Urinary bladder (tissue), 4 donors: Measurements from ENCODE around the gene LNPEP. TPM values are rescaled to one million over a fixed set of nuclear protein-coding genes. Genes with fewer than 3 reads are reported as not detected.
A peak's percentile ranks its signal among the peaks of the same experiment; 100 is the strongest.

Source experiments
- DNase-seq: peaks from one replicate; pipeline ENCODE4 v3.0.0-alpha.2; 2015; ENCODE audit errors: extremely low spot score
- H3K27ac ChIP-seq: one replicate; pipeline ENCODE4 v1.5.1; 2013; ENCODE audit warnings: low read depth, mild to moderate bottlenecking, moderate library complexity
- H3K36me3 ChIP-seq: one replicate; pipeline ENCODE4 v1.6.1; 2013; ENCODE audit warnings: mild to moderate bottlenecking, moderate library complexity; ENCODE audit not compliant: insufficient read depth
- H3K4me1 ChIP-seq: one replicate; pipeline ENCODE4 v1.6.1; 2013; ENCODE audit warnings: mild to moderate bottlenecking, moderate library complexity; ENCODE audit not compliant: insufficient read depth
- H3K4me3 ChIP-seq: one replicate; pipeline ENCODE4 v1.5.1; 2013; ENCODE audit warnings: low read depth, low read length
- WGBS: extraction: QIAGEN DNeasy Blood & Tissue Kit; methylation state at CpG from one replicate; pipeline ENCODE4 v1.1.7; 2013; 5-methylcytosine and 5-hydroxymethylcytosine counted together
- polyA plus RNA-seq: library from polyadenylated mRNA; stranded (reverse); fragments of 200-250 nt; gene quantifications from one replicate; pipeline ENCODE4 v1.2.3, GENCODE V29; 2013
- total RNA-seq: library from RNA; depleted of rRNA; stranded (reverse); fragments of >200 nt; gene quantifications from one replicate; pipeline ENCODE4 v1.2.3, GENCODE V29; 2014
- donor health status: healthy with polysubstance abuse.
- donor health status: healthy.

The LNPEP gene
- total and polyA plus RNA-seq, 2 donors = 10.1 to 99.2 TPM

- Histone ChIP-seq H3K27ac (no peak overlapping the region), H3K4me3 (no peak overlapping the region), H3K4me1 (no peaks in the 10 kb centered on the region), H3K36me3 (peaks cover 7% of the 10 kb centered on the region)
- DNase-seq = no peak
- 3% methylated on average over 1 of the region's 1 CpG for WGBS
Observed at GRCh38 chr5:96984506-96985192, 48.8 kb downstream of the LNPEP start.

DNA sequence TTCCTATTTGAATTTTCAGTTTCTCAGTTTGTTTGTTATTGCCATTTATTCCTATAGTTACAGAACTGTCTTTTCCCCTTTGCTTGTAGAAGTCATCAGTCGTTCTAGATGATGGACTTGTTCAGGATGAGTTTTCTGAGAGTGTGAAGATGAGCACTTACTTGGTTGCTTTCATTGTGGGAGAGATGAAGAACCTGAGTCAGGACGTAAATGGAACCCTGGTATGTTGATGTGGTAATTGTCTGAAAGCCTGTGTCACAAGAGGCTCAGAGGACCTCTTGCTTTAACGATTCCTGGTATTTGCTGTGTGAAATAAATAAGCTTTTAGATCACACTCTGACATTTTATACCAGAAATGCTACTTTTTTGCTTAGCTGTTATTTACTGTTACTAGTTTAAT is 50.6 kb downstream of the LNPEP start:
- H3K4me1 ChIP-seq = no peaks in the 10 kb centered on the region
- WGBS = 88% methylated on average over 3 of the region's 3 CpGs
- no peak overlapping the region for H3K27ac ChIP-seq
- no peak overlapping the region for H3K4me3 ChIP-seq
- H3K36me3 ChIP-seq = peaks cover 7% of the 10 kb centered on the region
- DNase-seq = no peak

DNA sequence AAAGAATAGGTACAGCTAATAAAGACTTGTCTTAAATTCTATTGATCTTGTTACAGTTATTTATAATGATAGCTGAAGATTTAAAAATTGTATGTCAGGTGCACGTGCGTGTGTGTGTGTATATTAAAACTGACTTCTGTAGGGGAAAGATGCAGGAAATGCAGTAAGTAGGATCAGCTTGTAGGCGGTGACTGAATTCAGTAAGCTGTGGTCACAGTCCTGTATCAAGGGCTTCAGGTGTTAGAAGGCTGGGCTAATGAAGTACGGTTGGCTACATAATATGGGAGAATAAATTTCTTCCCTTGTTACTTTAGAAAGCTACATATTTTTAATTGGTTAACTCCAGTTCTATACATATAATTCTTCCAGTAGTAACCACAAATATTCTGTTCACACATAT is 54.2 kb downstream of the LNPEP start:
- DNase-seq = no peak
- 95% methylated on average over 4 of the region's 4 CpGs for WGBS

DNA sequence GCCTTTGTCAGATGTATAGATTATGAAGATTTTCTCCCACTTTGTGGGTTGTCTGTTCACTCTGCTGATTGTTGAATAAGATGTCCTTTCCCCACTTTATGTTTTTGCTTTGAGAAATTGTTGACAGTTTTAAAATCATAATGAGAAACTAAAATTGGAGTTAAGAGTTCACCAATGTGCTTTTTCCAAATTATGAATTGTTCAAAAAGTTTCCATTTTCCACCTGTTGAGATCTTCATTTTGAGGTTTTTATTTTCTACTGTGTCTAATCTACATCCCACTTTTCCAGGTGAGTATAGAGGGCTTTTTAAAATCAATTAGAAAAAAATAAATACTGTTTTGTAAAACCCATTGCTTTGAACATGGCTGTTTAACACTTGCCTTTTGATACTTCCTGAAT is 55.8 kb downstream of the LNPEP start:
- H3K4me1 ChIP-seq = no peaks in the 10 kb centered on the region
- H3K27ac ChIP-seq = no peak overlapping the region

More for the DNA sequence above, 54.2 kb downstream of the LNPEP start:
- peaks cover 11% of the 10 kb centered on the region for H3K36me3 ChIP-seq
- H3K4me3 ChIP-seq = no peak overlapping the region
- H3K4me1 ChIP-seq = no peaks in the 10 kb centered on the region
- no peak overlapping the region for H3K27ac ChIP-seq

DNA sequence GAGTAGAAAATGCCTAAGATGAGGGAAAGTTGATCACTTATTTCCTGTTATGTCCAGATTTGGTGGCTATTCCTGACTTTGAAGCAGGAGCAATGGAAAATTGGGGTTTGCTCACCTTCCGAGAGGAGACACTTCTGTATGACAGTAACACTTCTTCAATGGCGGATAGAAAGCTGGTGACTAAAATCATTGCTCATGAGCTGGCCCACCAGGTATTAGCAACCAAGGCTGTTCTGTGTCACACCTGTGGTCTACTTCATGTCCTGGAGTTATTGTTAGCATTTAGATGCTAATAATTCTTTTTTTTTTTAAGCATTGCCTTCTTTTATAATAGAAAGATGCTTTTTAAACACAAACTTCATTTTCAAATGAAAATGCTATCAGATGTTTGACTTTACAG is 57.9 kb downstream of the LNPEP start:
- Histone ChIP-seq H3K27ac (no peak overlapping the region), H3K4me1 (no peaks in the 10 kb centered on the region), H3K4me3 (no peak overlapping the region), H3K36me3 (peaks cover 7% of the 10 kb centered on the region)
- over 99% methylated on average over 2 of the region's 2 CpGs for WGBS
- DNase-seq = no peak

More for the DNA sequence above, 55.8 kb downstream of the LNPEP start:
- Histone ChIP-seq H3K36me3 (peaks cover 10% of the 10 kb centered on the region), H3K4me3 (no peak overlapping the region)
- no peak for DNase-seq

DNA sequence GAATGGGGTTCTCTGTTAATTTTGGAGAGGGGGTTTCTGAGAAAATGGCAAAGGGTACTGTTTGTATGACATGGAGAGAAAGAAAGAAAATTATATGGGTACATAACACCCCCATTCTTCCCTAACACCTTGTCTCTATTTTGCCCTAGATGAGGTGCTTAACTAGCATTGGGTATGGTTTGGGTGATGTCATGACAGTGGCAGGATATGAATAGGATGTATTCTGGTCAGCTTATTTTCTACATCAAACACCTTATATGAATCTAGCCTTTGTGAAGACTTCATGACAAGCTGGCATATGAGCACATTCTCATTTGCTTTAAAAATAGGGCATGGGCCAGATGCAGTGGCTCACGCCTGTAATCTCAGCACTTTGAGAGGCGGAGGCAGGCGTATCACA is 58.6 kb downstream of the LNPEP start:
- peaks cover 5% of the 10 kb centered on the region for H3K36me3 ChIP-seq
- no peak for DNase-seq
- H3K4me3 ChIP-seq = no peak overlapping the region
- 93% methylated on average over 3 of the region's 3 CpGs for WGBS
- no peaks in the 10 kb centered on the region for H3K4me1 ChIP-seq
- H3K27ac ChIP-seq = no peak overlapping the region

- H3K4me3 ChIP-seq = no peak overlapping the region
- no peak overlapping the region for H3K27ac ChIP-seq
- no peaks in the 10 kb centered on the region for H3K4me1 ChIP-seq
- H3K36me3 ChIP-seq = peaks cover 5% of the 10 kb centered on the region
- WGBS = 60% methylated on average over 3 of the region's 3 CpGs
- DNase-seq = no peak
Observed at GRCh38 chr5:96995419-96995818, 59.5 kb downstream of the LNPEP start.

GRCh38 chr5:96997265-96997859 is 61.5 kb downstream of the LNPEP start:
- peak; percentile 15 for DNase-seq
- Histone ChIP-seq H3K4me1 (no peaks in the 10 kb centered on the region), H3K36me3 (peaks cover 9% of the 10 kb centered on the region), H3K27ac (no peak overlapping the region), H3K4me3 (no peak overlapping the region)
- 53% methylated on average over 2 of the region's 2 CpGs for WGBS

DNA sequence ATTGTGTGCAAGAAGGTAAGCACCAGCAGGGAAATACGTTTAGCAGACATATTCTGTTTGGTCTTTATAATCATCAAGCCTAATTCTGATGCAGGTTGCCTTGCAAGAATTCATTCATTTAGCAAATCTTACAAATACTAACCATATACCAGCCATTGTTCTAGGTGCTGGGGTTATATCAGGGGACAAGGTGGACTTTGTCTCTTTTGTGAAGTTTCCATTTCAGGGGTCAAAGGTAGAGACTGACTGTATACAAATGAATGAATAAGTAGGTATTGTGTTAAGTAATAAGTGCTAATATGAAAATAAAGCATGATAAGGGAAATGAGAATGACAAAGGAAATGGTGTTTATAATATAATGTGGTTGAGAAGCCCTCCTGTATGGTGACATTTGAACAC is 64.0 kb downstream of the LNPEP start:
- H3K36me3 ChIP-seq = peaks cover 5% of the 10 kb centered on the region
- DNase-seq = no peak
- WGBS = 87% methylated on average over 1 of the region's 1 CpG
- no peaks in the 10 kb centered on the region for H3K4me1 ChIP-seq
- no peak overlapping the region for H3K27ac ChIP-seq
- H3K4me3 ChIP-seq = no peak overlapping the region

- 87% methylated on average over 3 of the region's 3 CpGs for WGBS
- no peak overlapping the region for H3K27ac ChIP-seq
- no peak overlapping the region for H3K4me3 ChIP-seq
- H3K4me1 ChIP-seq = no peaks in the 10 kb centered on the region
- DNase-seq = no peak
- H3K36me3 ChIP-seq = peaks cover 6% of the 10 kb centered on the region
Observed at GRCh38 chr5:97000391-97000790, 64.5 kb downstream of the LNPEP start.

DNA sequence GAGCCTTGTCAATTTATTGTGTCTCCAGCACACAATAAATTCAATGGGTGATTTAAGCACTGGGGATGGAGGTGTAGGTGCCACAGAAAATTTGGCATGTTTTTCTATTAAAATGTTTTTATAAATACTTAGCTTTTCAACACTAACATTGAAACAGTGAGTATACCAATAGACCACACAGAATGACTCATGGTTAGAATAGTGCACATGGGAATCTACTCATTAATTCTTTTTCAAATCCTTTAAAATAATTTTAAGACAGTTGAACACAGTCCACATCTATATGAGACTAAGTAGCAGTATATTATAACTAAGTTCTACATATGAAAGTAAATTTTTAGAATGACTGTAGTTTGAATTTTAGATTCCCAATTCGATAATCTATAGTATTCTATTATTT is 67.1 kb downstream of the LNPEP start:
- Histone ChIP-seq H3K4me3 (no peak overlapping the region), H3K27ac (no peak overlapping the region), H3K4me1 (no peaks in the 10 kb centered on the region), H3K36me3 (peaks cover 6% of the 10 kb centered on the region)
- DNase-seq = no peak
- WGBS = 90% methylated on average over 1 of the region's 1 CpG

- H3K27ac ChIP-seq = no peak overlapping the region
- H3K36me3 ChIP-seq = peaks cover 6% of the 10 kb centered on the region
- H3K4me1 ChIP-seq = no peaks in the 10 kb centered on the region
- no peak for DNase-seq
- WGBS = over 99% methylated on average over 2 of the region's 2 CpGs
- no peak overlapping the region for H3K4me3 ChIP-seq
Observed at GRCh38 chr5:97004423-97005060, 68.7 kb downstream of the LNPEP start.

DNA sequence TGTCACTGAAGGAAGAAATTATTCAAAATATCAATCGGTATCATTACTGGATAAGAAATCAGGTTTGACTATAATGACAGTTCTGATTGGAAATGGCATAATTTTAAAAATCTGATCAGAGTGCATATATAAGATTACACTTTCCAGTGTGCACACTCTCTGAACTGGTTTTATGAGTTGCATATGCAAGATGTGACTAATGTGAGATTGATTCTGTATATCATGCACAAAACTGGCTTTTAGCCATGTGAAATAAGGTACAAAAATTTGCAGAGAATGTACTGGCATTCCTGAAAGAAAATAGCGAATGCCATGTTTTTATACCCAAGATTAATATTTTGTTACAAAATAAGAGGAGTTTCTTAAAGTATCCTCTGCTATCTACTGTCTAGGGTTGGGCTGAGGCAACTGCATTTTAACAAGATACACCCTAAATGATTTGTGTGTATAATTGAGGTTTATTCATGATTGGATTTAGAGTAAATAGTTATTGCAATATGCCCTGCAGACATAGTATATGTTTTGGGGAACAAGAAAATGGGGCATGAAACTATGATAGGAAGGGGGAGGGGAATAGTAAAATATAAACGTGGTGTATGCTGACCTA is 70.7 kb downstream of the LNPEP start:
- Histone ChIP-seq H3K4me3 (no peak overlapping the region), H3K27ac (no peak overlapping the region), H3K36me3 (peaks cover 2% of the 10 kb centered on the region), H3K4me1 (no peaks in the 10 kb centered on the region)
- WGBS = 72% methylated on average over 3 of the region's 3 CpGs
- DNase-seq = no peak
